Glutamatergic neuron (in vitro differentiated cells): ENCODE measurements around the gene CENATAC. TPM values are rescaled to one million over a fixed set of nuclear protein-coding genes. Genes with fewer than 3 reads are reported as not detected.
"Not testable (repeated sequence)": the region's sequence is repeated elsewhere in the genome, so short reads cannot be mapped to it uniquely, and the experiment has no call there.

ENCODE experiments used
- DNase-seq: peaks from one replicate; pipeline ENCODE4 v3.0.0; 2022
- H3K27ac Mint-ChIP-seq: one replicate; pipeline ENCODE4 v1.8.0; 2020; ENCODE audit warnings: mild to moderate bottlenecking, mixed read lengths, inconsistent platforms; ENCODE audit not compliant: unreplicated experiment
- H3K27me3 Mint-ChIP-seq: one replicate; pipeline ENCODE4 v1.8.0; 2020; ENCODE audit warnings: mild to moderate bottlenecking, moderate library complexity, mixed read lengths, inconsistent platforms; ENCODE audit not compliant: unreplicated experiment
- H3K36me3 Mint-ChIP-seq: one replicate; pipeline ENCODE4 v1.8.0; 2020; ENCODE audit warnings: mild to moderate bottlenecking, mixed read lengths, inconsistent platforms; ENCODE audit not compliant: unreplicated experiment
- H3K4me1 Mint-ChIP-seq: one replicate; pipeline ENCODE4 v1.8.0; 2020; ENCODE audit warnings: mild to moderate bottlenecking, low read depth, mixed read lengths, inconsistent platforms; ENCODE audit not compliant: unreplicated experiment
- H3K4me3 Mint-ChIP-seq: one replicate; pipeline ENCODE4 v1.8.0; 2020; ENCODE audit warnings: mild to moderate bottlenecking, mixed read lengths, inconsistent platforms; ENCODE audit not compliant: unreplicated experiment
- H3K9me3 Mint-ChIP-seq: one replicate; pipeline ENCODE4 v1.8.0; 2020; ENCODE audit warnings: mild to moderate bottlenecking, moderate library complexity, mixed read lengths, inconsistent platforms; ENCODE audit not compliant: unreplicated experiment
- total RNA-seq: library from RNA; stranded (reverse); fragmentation: NEBNext Ultra II Directional; extraction: Animal tissue kit (Norgen Biotek cat#: 25700); gene quantifications from one replicate; pipeline ENCODE4 v1.2.1, GENCODE V29; 2021; ENCODE audit not compliant: unreplicated experiment
- TF ChIP-seq, protein P1 (sequence below): fragments of 200-600 bp; sonication (generic); IDR thresholded peaks from one replicate; pipeline ENCODE4 v1.5.0; 2021; ENCODE audit not compliant: partially characterized antibody, unreplicated experiment

Gene CENATAC
- total RNA-seq, 1 donor from 2014 or later: 72.3 TPM

DNA sequence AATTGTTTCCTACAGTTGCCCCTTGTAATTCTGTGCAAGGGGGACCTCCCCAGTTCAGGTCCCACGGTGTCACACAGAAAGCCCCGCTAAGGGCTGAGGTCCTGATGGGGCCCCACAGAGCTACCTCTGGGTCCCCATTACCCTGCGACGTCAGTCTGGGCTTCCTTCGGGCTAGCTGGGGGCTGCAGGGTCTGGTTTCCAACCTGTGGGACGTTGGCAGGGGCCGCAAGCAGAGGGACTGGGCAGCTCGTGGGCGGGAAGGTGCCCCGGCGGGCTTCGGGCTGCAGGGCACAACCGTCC, 32.0 kb downstream of the CENATAC start:
- H3K36me3 Mint-ChIP-seq: no peaks in the 10 kb centered on the region
- peak overlapping the region; percentile 86 for H3K4me3 Mint-ChIP-seq
- H3K27ac Mint-ChIP-seq: no peak overlapping the region
- no peak for DNase-seq
- peaks cover 5% of the 10 kb centered on the region for H3K27me3 Mint-ChIP-seq
- TF ChIP-seq, protein P1, sequence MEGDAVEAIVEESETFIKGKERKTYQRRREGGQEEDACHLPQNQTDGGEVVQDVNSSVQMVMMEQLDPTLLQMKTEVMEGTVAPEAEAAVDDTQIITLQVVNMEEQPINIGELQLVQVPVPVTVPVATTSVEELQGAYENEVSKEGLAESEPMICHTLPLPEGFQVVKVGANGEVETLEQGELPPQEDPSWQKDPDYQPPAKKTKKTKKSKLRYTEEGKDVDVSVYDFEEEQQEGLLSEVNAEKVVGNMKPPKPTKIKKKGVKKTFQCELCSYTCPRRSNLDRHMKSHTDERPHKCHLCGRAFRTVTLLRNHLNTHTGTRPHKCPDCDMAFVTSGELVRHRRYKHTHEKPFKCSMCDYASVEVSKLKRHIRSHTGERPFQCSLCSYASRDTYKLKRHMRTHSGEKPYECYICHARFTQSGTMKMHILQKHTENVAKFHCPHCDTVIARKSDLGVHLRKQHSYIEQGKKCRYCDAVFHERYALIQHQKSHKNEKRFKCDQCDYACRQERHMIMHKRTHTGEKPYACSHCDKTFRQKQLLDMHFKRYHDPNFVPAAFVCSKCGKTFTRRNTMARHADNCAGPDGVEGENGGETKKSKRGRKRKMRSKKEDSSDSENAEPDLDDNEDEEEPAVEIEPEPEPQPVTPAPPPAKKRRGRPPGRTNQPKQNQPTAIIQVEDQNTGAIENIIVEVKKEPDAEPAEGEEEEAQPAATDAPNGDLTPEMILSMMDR: no peak
- peaks cover 11% of the 10 kb centered on the region for H3K4me1 Mint-ChIP-seq
- H3K9me3 Mint-ChIP-seq: peaks cover 3% of the 10 kb centered on the region

DNA sequence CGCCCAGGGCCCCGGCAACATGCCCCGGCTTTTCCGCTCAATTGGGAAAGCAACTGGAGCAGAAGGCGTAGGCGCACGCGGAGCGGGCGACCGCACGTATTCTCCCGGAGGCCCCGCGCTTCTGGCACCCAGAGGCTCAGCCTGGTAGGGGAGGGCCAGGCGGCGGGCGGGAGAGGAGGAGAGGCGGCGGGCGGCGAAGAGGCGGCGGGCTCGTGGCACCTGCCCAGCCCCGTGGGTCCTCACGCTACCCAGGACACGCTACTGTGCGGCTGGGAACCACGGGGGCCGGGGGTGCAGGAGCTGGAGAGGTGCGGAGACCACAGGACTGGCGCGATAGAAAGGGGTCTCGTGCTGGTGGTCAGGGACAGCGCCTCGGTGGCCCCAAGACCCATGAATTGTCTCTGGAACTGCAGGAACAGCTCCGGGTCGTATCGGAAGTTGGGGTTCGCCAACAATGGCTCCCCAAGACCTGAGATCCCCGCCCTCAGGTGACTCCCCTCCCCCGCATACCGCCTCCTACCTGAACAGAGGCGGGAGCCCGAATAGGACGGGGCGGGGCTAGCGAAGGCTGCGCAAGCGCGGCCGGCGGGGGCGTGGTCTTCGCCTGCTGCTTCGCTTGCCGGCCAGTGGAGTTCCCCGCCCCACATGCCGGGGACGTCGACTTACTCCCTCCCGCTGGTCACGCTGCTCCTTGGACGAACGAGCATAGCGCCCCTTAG, 32.5 kb downstream of the CENATAC start, which contains the start of gene SLC37A4:
TSS of gene SLC37A4 (minus strand) at position 549 of the 719 bp plus-strand sequence.
- Mint-ChIP-seq H3K36me3 (no peaks in the 10 kb centered on the region), H3K27ac (peak within 1 kb of the TSS; percentile 34)
- DNase-seq: peak; percentile 98

DNA sequence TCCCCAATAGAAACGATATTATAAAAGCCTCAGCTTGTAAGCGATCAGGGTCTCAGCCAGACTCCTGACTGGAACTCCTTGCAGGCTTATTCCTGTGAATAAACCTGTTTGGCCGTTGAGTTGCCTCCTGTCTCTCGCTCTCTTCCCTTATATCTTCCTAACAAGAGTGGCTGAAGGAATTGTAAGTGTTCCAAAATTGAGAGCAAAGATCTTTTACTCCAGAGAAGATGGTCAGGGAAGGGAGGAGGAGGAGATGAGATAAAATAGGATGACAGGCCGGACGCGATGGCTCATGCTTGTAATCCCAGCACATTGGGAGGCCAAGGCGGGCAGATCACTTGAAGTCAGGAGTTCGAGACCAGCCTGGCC, 34.0 kb downstream of the CENATAC start:
- Mint-ChIP-seq H3K27ac (no peak overlapping the region), H3K36me3 (no peaks in the 10 kb centered on the region), H3K27me3 (peaks cover 5% of the 10 kb centered on the region), H3K9me3 (peaks cover 3% of the 10 kb centered on the region), H3K4me3 (no peak overlapping the region), H3K4me1 (peaks cover 11% of the 10 kb centered on the region)
- TF ChIP-seq, protein P1: no peak
- no peak for DNase-seq

More for the DNA sequence above, 32.5 kb downstream of the CENATAC start, which contains the start of gene SLC37A4:
- Mint-ChIP-seq H3K9me3 (peaks cover 3% of the 10 kb centered on the region), H3K27me3 (peaks cover 5% of the 10 kb centered on the region), H3K4me1 (peaks cover 11% of the 10 kb centered on the region), H3K4me3 (peak within 1 kb of the TSS; percentile 86)
- TF ChIP-seq, protein P1: no peak

DNA sequence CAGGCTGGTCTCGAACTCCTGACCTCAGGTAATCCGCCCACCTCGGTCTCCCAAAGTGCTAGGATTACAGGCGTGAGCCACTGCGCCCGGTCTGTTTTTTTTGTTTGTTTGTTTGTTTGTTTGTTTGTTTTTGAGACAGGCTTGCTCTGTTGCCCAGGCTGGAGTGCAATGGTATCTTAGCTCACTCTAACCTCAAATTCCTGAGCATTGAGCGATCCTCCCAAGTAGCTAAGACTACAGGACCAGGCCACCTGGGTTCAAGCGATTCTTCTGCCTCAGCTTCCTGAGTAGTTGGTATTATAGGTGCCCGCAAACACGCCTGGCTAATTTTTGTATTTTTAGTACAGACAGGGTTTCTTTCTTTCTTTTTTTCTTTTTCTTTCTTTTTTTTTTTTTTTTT, 35.5 kb downstream of the CENATAC start:
- not testable (repeated sequence) for H3K4me3 Mint-ChIP-seq, DNase-seq, H3K27ac Mint-ChIP-seq, H3K9me3 Mint-ChIP-seq, H3K36me3 Mint-ChIP-seq, H3K27me3 Mint-ChIP-seq
- peaks cover 11% of the 10 kb centered on the region for H3K4me1 Mint-ChIP-seq

DNA sequence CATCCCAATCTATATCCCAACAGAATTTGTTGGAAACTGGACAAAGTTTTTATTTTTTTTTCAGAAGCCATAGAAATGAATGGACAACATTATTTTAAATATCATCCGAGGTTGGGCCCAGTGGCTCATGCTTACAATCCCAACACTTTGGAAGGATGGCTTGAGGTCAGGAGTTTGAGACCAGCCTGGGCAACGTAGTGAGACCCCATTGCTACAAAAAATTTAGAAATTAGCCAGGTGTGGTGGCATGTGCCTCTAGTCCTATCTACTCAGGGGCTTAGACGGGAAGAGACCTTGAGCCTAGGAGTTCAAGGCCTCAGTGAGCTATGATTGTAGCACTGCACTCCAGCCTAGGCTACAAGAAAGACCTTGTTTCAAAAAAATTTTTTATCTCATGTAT, 36.9 kb downstream of the CENATAC start:
- DNase-seq: no peak
- Mint-ChIP-seq H3K4me3 (no peak overlapping the region), H3K36me3 (no peaks in the 10 kb centered on the region), H3K27me3 (peaks cover 2% of the 10 kb centered on the region), H3K9me3 (no peaks in the 10 kb centered on the region), H3K27ac (no peak overlapping the region), H3K4me1 (peaks cover under 1% of the 10 kb centered on the region)
- TF ChIP-seq, protein P1: no peak
